ENCODE data around the gene RIMS1.

The RIMS1 gene

DNA sequence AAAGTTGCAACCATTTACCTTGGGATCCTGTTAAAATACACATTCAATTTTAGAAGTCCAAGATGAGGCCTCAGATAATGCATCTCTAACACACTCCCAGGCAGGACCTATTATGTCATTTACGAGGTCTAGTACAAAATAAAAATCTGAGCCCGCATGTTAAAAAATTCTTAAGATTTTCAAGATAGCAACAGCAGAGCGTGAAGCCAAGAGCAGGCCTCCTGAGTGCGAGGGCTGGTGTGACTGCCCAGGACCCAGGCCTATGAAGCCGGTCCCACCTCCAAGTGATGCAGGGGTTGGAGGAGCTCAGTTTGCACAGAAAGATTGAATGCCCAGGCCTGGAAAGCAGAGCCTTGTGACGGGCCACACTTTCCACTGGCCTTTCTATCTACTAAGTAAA lies 524.4 kb downstream of the RIMS1 start:
- DNase-seq (ENCODE audit: low read depth in 1 of 2, low spot score in 1 of 2): no peak
- TF ChIP-seq, protein P1, sequence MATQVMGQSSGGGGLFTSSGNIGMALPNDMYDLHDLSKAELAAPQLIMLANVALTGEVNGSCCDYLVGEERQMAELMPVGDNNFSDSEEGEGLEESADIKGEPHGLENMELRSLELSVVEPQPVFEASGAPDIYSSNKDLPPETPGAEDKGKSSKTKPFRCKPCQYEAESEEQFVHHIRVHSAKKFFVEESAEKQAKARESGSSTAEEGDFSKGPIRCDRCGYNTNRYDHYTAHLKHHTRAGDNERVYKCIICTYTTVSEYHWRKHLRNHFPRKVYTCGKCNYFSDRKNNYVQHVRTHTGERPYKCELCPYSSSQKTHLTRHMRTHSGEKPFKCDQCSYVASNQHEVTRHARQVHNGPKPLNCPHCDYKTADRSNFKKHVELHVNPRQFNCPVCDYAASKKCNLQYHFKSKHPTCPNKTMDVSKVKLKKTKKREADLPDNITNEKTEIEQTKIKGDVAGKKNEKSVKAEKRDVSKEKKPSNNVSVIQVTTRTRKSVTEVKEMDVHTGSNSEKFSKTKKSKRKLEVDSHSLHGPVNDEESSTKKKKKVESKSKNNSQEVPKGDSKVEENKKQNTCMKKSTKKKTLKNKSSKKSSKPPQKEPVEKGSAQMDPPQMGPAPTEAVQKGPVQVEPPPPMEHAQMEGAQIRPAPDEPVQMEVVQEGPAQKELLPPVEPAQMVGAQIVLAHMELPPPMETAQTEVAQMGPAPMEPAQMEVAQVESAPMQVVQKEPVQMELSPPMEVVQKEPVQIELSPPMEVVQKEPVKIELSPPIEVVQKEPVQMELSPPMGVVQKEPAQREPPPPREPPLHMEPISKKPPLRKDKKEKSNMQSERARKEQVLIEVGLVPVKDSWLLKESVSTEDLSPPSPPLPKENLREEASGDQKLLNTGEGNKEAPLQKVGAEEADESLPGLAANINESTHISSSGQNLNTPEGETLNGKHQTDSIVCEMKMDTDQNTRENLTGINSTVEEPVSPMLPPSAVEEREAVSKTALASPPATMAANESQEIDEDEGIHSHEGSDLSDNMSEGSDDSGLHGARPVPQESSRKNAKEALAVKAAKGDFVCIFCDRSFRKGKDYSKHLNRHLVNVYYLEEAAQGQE (IDR thresholded peaks at IDR 0.05; ENCODE audit: insufficient replicate concordance, low read depth): no peak
- TF ChIP-seq POLR2AphosphoS5 (IDR thresholded peaks at IDR 0.05; ENCODE audit: low read depth): no peak
- TF ChIP-seq, protein P2, sequence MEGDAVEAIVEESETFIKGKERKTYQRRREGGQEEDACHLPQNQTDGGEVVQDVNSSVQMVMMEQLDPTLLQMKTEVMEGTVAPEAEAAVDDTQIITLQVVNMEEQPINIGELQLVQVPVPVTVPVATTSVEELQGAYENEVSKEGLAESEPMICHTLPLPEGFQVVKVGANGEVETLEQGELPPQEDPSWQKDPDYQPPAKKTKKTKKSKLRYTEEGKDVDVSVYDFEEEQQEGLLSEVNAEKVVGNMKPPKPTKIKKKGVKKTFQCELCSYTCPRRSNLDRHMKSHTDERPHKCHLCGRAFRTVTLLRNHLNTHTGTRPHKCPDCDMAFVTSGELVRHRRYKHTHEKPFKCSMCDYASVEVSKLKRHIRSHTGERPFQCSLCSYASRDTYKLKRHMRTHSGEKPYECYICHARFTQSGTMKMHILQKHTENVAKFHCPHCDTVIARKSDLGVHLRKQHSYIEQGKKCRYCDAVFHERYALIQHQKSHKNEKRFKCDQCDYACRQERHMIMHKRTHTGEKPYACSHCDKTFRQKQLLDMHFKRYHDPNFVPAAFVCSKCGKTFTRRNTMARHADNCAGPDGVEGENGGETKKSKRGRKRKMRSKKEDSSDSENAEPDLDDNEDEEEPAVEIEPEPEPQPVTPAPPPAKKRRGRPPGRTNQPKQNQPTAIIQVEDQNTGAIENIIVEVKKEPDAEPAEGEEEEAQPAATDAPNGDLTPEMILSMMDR (IDR thresholded peaks at IDR 0.05; ENCODE audit: insufficient read depth, low read length): no peak
- no peak for TF ChIP-seq SPI1 (IDR thresholded peaks at IDR 0.05; ENCODE audit: borderline replicate concordance, low read depth)
- TF ChIP-seq GABPA (IDR thresholded peaks at IDR 0.05; ENCODE audit: low read depth): no peak
- Histone ChIP-seq H3K27me3 (ENCODE audit: insufficient read depth, poor library complexity, severe bottlenecking) (peaks cover 4% of the 10 kb centered on the region), H3K4me3 (replicated peaks; ENCODE audit: insufficient read depth, low read length) (no peak overlapping the region), H3K27ac (replicated peaks) (no peak overlapping the region)

DNA sequence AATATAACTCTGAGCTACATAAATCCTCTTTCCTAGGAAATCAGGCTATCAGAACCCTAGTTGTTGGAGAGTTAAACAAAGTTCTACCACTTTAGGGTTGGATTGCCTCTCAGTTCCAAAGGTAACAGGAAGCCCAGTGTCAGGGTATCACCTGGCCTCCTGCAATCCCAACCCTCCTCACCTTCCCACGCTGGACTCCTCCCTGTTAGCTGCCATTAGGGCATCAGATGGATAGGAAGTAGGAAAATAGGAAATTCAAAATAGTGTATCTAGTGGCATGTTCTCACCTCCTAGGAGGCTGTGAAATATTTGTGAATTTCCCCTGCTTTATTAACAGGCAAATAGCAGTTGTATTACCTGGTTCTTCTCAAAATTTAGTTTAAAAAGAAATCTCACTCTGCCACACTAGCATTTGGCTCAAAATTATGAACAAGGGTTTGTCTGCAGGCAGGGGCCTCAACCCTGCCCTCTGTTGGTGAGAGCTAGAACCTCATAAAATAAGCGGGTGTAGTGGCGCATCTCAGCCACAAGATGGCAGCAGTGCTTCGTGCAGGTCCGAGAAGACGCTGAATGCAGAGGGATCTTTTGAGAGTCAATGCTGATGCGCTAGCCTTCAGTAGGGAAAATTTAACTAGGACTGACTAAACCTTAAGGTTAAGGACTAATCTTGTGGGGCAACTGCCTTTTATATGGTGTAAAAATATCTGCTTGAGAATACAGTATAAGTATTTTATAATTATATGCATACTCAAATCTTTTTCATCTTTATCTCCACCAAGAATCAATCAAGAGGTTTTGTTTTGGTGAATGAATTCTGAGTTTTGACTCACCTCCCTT lies 525.7 kb downstream of the RIMS1 start:
- DNase-seq (ENCODE audit: low read depth in 1 of 2, low spot score in 1 of 2): peak; percentile 66 to 75
- no peak overlapping the region for H3K4me3 ChIP-seq (replicated peaks; ENCODE audit: insufficient read depth, low read length)
- no peak overlapping the region for H3K27ac ChIP-seq (replicated peaks)
- TF ChIP-seq GABPA (IDR thresholded peaks at IDR 0.05; ENCODE audit: low read depth) (no peak), SPI1 (IDR thresholded peaks at IDR 0.05; ENCODE audit: borderline replicate concordance, low read depth) (no peak), POLR2AphosphoS5 (IDR thresholded peaks at IDR 0.05; ENCODE audit: low read depth) (no peak)
- TF ChIP-seq, protein P2 (IDR thresholded peaks at IDR 0.05; ENCODE audit: insufficient read depth, low read length): peak; percentile 100
- TF ChIP-seq, protein P1 (IDR thresholded peaks at IDR 0.05; ENCODE audit: insufficient replicate concordance, low read depth): no peak
- H3K27me3 ChIP-seq (ENCODE audit: insufficient read depth, poor library complexity, severe bottlenecking): peaks cover 6% of the 10 kb centered on the region

DNA sequence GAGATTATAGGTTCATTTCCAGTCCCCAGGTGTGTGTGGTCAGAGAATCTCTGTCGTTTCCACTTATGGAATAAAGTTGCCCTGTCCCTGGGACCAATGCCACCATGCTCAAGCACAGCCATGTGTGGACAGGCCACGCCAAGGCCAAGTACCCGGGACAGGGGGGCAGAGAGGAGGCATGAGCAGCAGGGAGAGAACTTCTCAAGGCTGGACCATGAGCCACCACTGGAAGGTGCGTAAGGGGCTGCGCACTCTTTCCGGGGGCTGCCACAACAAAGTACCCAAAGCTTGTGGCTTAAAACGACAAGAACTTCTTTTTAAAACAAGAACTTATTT lies 526.3 kb downstream of the RIMS1 start:
- no peak overlapping the region for H3K4me3 ChIP-seq (replicated peaks; ENCODE audit: insufficient read depth, low read length)
- H3K27ac ChIP-seq (replicated peaks): no peak overlapping the region
- TF ChIP-seq GABPA (IDR thresholded peaks at IDR 0.05; ENCODE audit: low read depth) (no peak), POLR2AphosphoS5 (IDR thresholded peaks at IDR 0.05; ENCODE audit: low read depth) (no peak), SPI1 (IDR thresholded peaks at IDR 0.05; ENCODE audit: borderline replicate concordance, low read depth) (no peak)
- TF ChIP-seq, protein P1 (IDR thresholded peaks at IDR 0.05; ENCODE audit: insufficient replicate concordance, low read depth): no peak
- TF ChIP-seq, protein P2 (IDR thresholded peaks at IDR 0.05; ENCODE audit: insufficient read depth, low read length): no peak
- DNase-seq (ENCODE audit: low read depth in 1 of 2, low spot score in 1 of 2): no peak
- H3K27me3 ChIP-seq (ENCODE audit: insufficient read depth, poor library complexity, severe bottlenecking): peaks cover 6% of the 10 kb centered on the region
